ENCODE results near the gene GRAP2.

GRCh38 chr22:39928536-39929520 is 27.9 kb downstream of the GRAP2 start:
- TF ChIP-seq MAX (IDR thresholded peaks at IDR 0.05; ENCODE audit: low read depth, low read length), result no peak
- TF ChIP-seq, protein P1, sequence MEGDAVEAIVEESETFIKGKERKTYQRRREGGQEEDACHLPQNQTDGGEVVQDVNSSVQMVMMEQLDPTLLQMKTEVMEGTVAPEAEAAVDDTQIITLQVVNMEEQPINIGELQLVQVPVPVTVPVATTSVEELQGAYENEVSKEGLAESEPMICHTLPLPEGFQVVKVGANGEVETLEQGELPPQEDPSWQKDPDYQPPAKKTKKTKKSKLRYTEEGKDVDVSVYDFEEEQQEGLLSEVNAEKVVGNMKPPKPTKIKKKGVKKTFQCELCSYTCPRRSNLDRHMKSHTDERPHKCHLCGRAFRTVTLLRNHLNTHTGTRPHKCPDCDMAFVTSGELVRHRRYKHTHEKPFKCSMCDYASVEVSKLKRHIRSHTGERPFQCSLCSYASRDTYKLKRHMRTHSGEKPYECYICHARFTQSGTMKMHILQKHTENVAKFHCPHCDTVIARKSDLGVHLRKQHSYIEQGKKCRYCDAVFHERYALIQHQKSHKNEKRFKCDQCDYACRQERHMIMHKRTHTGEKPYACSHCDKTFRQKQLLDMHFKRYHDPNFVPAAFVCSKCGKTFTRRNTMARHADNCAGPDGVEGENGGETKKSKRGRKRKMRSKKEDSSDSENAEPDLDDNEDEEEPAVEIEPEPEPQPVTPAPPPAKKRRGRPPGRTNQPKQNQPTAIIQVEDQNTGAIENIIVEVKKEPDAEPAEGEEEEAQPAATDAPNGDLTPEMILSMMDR (IDR thresholded peaks at IDR 0.05; ENCODE audit: low read depth, low read length), result no peak
- no peak for TF ChIP-seq POLR2A (IDR thresholded peaks at IDR 0.05; ENCODE audit: extremely low read depth, insufficient read length)
- no peak for TF ChIP-seq MYC (IDR thresholded peaks at IDR 0.05; ENCODE audit: low read depth, low read length)
